GM12875 (cell line): ENCODE measurements around the gene PIWIL1.

Source experiments
- H3K4me3 ChIP-seq: one replicate; pipeline ENCODE4 v1.5.1; 2011; ENCODE audit warnings: low read depth, low read length, control low read depth
- TF ChIP-seq, protein P1 (sequence below): IDR thresholded peaks from 2 replicates; pipeline ENCODE4 v1.5.1; 2011; ENCODE audit warnings: low read depth, mild to moderate bottlenecking, control low read depth, inconsistent platforms, low read length, moderate library complexity, borderline replicate concordance; ENCODE audit not compliant: insufficient read depth

PIWIL1 gene

GRCh38 chr12:130300090-130300489, 37.6 kb upstream of the PIWIL1 start:
- H3K4me3 ChIP-seq: no peak overlapping the region
- TF ChIP-seq, protein P1, sequence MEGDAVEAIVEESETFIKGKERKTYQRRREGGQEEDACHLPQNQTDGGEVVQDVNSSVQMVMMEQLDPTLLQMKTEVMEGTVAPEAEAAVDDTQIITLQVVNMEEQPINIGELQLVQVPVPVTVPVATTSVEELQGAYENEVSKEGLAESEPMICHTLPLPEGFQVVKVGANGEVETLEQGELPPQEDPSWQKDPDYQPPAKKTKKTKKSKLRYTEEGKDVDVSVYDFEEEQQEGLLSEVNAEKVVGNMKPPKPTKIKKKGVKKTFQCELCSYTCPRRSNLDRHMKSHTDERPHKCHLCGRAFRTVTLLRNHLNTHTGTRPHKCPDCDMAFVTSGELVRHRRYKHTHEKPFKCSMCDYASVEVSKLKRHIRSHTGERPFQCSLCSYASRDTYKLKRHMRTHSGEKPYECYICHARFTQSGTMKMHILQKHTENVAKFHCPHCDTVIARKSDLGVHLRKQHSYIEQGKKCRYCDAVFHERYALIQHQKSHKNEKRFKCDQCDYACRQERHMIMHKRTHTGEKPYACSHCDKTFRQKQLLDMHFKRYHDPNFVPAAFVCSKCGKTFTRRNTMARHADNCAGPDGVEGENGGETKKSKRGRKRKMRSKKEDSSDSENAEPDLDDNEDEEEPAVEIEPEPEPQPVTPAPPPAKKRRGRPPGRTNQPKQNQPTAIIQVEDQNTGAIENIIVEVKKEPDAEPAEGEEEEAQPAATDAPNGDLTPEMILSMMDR: no peak

DNA sequence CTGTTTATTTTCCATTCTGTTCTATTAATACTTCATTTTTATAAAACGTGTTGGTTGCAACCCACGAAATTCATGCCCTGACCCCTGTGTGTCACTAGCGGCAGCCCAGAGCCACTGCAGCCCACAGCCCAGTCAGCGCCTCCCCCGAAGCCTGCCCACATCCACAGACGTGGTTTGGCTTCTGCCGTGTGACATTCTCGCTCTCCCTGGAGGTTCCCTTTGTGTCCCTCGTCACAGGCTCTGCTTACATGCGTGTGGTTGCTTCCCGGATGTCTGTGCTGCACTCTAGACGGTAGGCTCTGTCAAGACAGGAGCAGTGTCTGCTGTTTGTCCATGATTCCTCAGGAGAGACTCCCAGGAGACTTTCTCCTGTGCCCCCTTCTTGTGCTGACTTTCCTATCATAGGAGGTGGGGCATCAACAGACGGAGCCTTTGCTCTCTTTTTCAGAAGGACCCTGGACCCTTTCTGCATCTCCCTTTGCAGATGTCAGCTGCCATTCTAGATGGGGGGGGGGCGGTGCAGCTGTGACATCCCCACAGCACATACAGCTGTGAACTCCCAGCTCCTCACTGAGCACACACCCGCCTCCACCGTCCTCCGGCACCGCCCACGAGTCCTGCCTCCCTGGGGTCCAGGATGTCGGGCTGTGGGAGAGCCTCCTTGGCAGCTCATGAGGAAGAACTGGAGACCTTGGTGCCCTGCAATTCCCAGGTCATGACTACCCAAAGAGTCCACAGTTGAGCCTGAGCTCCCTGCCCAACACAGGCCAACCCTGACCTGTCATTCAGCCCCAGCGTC, 36.8 kb upstream of the PIWIL1 start:
- H3K4me3 ChIP-seq: no peak overlapping the region
- TF ChIP-seq, protein P1: no peak

- no peak overlapping the region for H3K4me3 ChIP-seq
- TF ChIP-seq, protein P1: no peak
Observed at GRCh38 chr12:130301559-130301958, 36.1 kb upstream of the PIWIL1 start.

GRCh38 chr12:130303781-130304180, 33.9 kb upstream of the PIWIL1 start:
- TF ChIP-seq, protein P1: no peak
- H3K4me3 ChIP-seq: no peak overlapping the region

DNA sequence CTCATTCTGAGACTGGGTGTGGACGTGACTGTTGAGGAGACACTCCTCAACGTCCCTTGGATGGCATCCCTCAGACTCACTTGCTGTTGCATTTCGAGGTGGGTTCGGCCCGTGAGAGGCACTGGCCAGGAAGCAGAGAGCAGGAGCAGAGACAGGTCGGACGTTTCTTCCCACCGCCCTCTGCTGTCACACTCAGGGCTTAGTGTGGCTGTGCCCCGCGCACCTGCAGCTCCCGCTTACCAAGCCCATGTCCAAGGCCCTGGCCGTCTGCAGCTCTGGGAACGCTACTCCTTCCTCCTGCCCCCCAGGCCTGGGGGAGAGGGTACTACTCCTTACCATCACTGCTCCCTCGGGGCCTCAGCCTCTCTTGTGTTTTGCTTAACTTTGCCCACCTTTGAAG, 29.8 kb upstream of the PIWIL1 start:
- H3K4me3 ChIP-seq: no peak overlapping the region
- TF ChIP-seq, protein P1: no peak

DNA sequence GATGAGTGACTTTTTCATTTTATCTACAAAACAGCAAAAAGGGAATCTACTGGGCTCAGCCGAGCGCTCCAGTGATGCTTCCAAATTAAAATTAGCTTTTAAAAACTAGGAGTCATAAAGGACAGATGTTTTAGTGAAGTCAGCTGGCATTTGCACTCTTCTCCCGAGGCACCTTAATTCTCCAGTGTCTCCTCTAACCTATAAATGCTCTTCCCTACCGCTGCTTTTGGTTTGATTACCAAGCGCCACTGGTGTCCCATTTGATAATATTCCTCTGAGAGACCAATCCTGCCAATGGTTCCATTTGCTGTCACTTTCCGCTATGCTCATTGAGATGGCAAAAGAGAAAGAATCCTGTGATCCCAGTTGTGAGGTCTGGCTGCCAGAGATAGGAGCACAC, 29.3 kb upstream of the PIWIL1 start:
- TF ChIP-seq, protein P1: no peak
- H3K4me3 ChIP-seq: no peak overlapping the region

DNA sequence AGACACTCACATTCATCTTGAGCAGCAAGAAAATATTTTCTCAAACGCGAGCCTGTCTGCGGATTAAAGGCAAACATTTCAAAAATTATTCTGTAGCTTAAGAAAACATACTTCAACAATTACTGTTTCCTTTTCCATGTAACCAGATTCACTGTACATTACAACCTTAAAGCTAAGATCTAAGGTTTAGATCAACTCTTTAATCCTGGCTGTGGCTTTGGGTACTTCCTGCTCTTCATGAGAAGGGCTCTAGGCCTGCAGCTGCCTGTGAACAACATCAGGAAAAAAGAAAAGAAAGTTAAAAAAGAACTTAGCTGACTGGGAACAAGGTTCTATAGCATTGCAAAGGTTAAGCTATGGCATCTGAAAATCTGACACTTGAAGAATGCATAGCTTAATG, 21.4 kb upstream of the PIWIL1 start:
- TF ChIP-seq, protein P1: no peak
- H3K4me3 ChIP-seq: no peak overlapping the region
